Lung (tissue), 12 donors: Measurements from ENCODE around the gene CPT1C. TPM values are rescaled to one million over a fixed set of nuclear protein-coding genes. Genes with fewer than 3 reads are reported as not detected.

ENCODE experiments used
- ATAC-seq: fragments of 200-7000 bp; cut with Tn5 transposase; one replicate; pipeline ENCODE4 v1.9.1; 2020; ENCODE audit warnings: moderate number of reproducible peaks; ENCODE audit not compliant: insufficient read depth, low FRiP score
- DNase-seq, 3 donors: peaks; one replicate each; pipeline ENCODE4 v3.0.0-alpha.2; 2013 to 2017
- H3K27ac ChIP-seq, 2 donors: one replicate each; pipeline ENCODE4 v1.5.1; 2013; ENCODE audit warnings: mild to moderate bottlenecking in 2 of 2, moderate library complexity in 2 of 2, control low read depth in 1 of 2, inconsistent platforms in 1 of 2, low read depth in 1 of 2, low read length in 1 of 2
- H3K27me3 ChIP-seq, 3 donors: one replicate each; pipeline ENCODE4 v1.5.1; 2013; ENCODE audit warnings: low read length in 2 of 3; ENCODE audit not compliant: control insufficient read depth in 3 of 3, insufficient read depth in 3 of 3
- H3K36me3 ChIP-seq, 4 donors: one replicate each; pipeline ENCODE4 v1.5.1; 2013; ENCODE audit warnings: low read length in 4 of 4, mild to moderate bottlenecking in 1 of 4, moderate library complexity in 1 of 4; ENCODE audit not compliant: control insufficient read depth in 4 of 4, insufficient read depth in 4 of 4
- H3K4me1 ChIP-seq, 5 donors: one replicate each; pipeline ENCODE4 v1.5.1; 2013; ENCODE audit warnings: low read length in 5 of 5, mild to moderate bottlenecking in 2 of 5, moderate library complexity in 1 of 5; ENCODE audit not compliant: control insufficient read depth in 5 of 5, insufficient read depth in 5 of 5
- H3K4me3 ChIP-seq: one replicate; pipeline ENCODE4 v1.5.1; 2013; ENCODE audit warnings: mild to moderate bottlenecking, control low read depth, moderate library complexity
- H3K9ac ChIP-seq, 2 donors: one replicate each; pipeline ENCODE4 v1.5.1; 2013; ENCODE audit warnings: low read length in 2 of 2, control low read depth in 1 of 2; ENCODE audit not compliant: insufficient read depth in 1 of 2
- H3K9me3 ChIP-seq, 4 donors: one replicate each; pipeline ENCODE4 v1.5.1; 2013; ENCODE audit warnings: low read length in 3 of 4, mild to moderate bottlenecking in 1 of 4, moderate library complexity in 1 of 4; ENCODE audit not compliant: control insufficient read depth in 4 of 4, insufficient read depth in 3 of 4
- WGBS, 2 donors: extraction: QIAGEN DNeasy Blood & Tissue Kit; methylation state at CpG; one replicate each; pipeline ENCODE4 v1.1.7; 2013; 5-methylcytosine and 5-hydroxymethylcytosine counted together
- polyA plus RNA-seq, 2 donors: library from polyadenylated mRNA; stranded (reverse); fragments of 200-250 nt; gene quantifications; one replicate each; pipeline ENCODE4 v1.2.1, GENCODE V29; 2013
- total RNA-seq, 2 donors: library from RNA; depleted of rRNA in 1 of 2; stranded (reverse); fragments of >200 nt in 1 of 2; gene quantifications; one replicate each; pipeline ENCODE4 v1.2.1, GENCODE V29; 2014 to 2021
- TF ChIP-seq, protein P1 (sequence below): IDR thresholded peaks from 2 replicates; pipeline ENCODE4 v1.5.1; 2012; ENCODE audit warnings: mild to moderate bottlenecking; ENCODE audit errors: control extremely low read depth, extremely low read depth
- donor health status: control.
- donor health status: control.
- donor health status: Bipolar disorder and iron deficiency.
- donor health status: healthy.
- donor health status: DM: yes; HTN: yes; CAD: no.

Gene CPT1C
- total and polyA plus RNA-seq, 4 donors: 2.7 to 5.9 (median 3.5) TPM

DNA sequence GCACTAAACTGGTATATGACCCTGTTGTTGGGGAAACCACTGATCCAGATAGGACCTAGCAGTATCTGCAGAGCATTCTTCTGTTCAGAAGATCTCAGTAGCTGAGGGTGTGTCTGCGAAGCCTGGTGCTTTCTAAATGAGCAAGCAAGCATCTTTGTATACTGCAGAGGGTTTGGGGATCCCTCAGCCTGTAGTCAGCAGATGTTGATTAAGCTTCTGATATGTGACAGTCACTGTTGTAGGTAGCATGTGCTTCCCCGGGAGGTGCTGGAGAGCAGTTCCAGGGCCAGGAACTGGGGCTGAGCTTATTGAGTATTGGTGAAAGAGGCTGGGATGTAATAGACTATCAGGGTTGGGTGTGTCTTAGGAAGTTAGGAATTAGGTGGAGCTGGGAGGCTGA lies 47.5 kb upstream of the CPT1C start:
- no peak for ATAC-seq
- Histone ChIP-seq H3K27me3 (no peaks in the 10 kb centered on the region), H3K4me1 (peaks cover 5 to 33% (median 11%) of the 10 kb centered on the region in 5 donors), H3K9me3 (no peaks in the 10 kb centered on the region), H3K9ac (peak overlapping the region in 1 of 2 donors; percentile 59), H3K27ac (no peak overlapping the region), H3K4me3 (no peak overlapping the region), H3K36me3 (peaks cover 0 to 23% (median 11%) of the 10 kb centered on the region in 4 donors)
- 79 to 83% methylated on average over 2 of the region's 2 CpGs for WGBS, 2 donors
- DNase-seq: no peak
- TF ChIP-seq, protein P1, sequence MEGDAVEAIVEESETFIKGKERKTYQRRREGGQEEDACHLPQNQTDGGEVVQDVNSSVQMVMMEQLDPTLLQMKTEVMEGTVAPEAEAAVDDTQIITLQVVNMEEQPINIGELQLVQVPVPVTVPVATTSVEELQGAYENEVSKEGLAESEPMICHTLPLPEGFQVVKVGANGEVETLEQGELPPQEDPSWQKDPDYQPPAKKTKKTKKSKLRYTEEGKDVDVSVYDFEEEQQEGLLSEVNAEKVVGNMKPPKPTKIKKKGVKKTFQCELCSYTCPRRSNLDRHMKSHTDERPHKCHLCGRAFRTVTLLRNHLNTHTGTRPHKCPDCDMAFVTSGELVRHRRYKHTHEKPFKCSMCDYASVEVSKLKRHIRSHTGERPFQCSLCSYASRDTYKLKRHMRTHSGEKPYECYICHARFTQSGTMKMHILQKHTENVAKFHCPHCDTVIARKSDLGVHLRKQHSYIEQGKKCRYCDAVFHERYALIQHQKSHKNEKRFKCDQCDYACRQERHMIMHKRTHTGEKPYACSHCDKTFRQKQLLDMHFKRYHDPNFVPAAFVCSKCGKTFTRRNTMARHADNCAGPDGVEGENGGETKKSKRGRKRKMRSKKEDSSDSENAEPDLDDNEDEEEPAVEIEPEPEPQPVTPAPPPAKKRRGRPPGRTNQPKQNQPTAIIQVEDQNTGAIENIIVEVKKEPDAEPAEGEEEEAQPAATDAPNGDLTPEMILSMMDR: no peak

DNA sequence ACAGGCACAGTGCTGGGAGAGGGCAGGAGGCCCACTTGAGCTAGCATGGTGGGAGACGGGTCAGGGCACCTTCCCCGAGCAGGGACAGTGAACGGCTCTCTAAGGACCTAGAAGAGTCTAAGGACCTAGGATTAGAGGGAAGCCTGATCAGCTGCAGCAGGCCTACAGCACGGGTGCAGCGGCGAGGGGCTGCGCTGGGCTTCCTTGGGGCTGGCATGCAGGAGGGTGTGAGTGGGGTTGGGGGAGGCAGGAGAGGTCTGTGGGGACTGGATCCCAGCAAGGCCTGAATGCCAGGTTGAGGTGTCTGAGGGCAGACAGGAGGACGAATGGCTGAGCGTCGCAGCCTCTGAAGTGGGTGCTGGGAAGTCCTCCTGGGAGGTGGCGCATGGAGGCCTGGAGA lies 45.3 kb upstream of the CPT1C start:
- Histone ChIP-seq H3K36me3 (peaks cover 0 to 36% (median 11%) of the 10 kb centered on the region in 4 donors), H3K9ac (no peak overlapping the region), H3K4me1 (peaks cover 5 to 23% (median 7%) of the 10 kb centered on the region in 5 donors), H3K27me3 (no peaks in the 10 kb centered on the region), H3K27ac (no peak overlapping the region), H3K9me3 (no peaks in the 10 kb centered on the region), H3K4me3 (no peak overlapping the region)
- no peak for DNase-seq
- 92 to 95% methylated on average over 11 of the region's 11 CpGs for WGBS, 2 donors
- no peak for ATAC-seq
- TF ChIP-seq, protein P1: no peak

DNA sequence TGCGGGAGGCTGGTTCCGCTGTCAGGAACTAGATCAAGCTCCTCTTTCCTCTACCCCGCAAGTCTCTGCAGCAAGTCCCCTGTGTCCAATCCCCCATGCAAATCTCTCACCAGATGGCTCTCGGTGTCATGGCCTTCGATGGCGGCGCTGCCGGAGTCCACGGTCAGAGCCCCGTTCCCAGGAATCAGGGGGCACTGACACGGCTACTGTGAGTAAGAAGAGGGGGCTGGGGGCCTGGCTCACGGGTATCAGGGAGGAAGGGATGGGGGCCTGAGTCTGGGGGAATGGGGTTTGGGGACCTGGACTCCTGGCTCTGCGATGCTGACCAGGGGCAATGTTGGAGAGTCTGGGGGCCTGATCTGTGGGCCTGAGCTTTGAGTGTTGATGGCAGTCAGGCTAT lies 44.9 kb upstream of the CPT1C start:
- 95% methylated on average over 13 of the region's 13 CpGs for WGBS, 2 donors
- ATAC-seq: no peak
- TF ChIP-seq, protein P1: no peak
- Histone ChIP-seq H3K27ac (no peak overlapping the region), H3K4me3 (no peak overlapping the region), H3K9ac (no peak overlapping the region), H3K9me3 (no peaks in the 10 kb centered on the region), H3K4me1 (peaks cover 1 to 19% (median 7%) of the 10 kb centered on the region in 5 donors), H3K27me3 (no peaks in the 10 kb centered on the region), H3K36me3 (peaks cover under 1 to 39% (median 11%) of the 10 kb centered on the region in 4 donors)
- DNase-seq: no peak

DNA sequence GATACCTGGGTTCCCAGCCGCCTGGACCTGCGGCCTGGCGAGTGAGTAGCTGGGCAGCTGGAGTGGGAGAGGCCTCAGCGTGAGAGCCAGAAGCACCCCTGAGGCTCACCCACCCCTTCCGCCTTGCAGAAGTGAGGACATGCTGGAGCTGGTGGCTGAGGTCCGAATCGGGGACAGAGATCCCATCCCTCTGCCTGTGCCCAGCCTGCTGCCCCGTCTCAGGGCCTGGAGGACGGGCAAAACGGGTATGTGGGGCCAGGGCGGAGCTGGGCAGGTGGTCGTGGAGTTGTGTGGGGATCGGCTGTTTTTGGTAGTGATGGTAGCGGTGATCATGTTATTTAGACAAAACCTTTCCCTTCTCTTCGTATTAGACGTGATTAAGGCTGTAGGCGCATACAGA lies 44.3 kb upstream of the CPT1C start:
- TF ChIP-seq, protein P1: no peak
- ATAC-seq (no peak), DNase-seq (no peak)
- Histone ChIP-seq H3K4me1 (peaks cover 0 to 13% (median 7%) of the 10 kb centered on the region in 5 donors), H3K36me3 (peaks cover 6 to 45% (median 11%) of the 10 kb centered on the region in 4 donors), H3K27ac (no peak overlapping the region), H3K27me3 (no peaks in the 10 kb centered on the region), H3K9me3 (no peaks in the 10 kb centered on the region), H3K9ac (no peak overlapping the region), H3K4me3 (no peak overlapping the region)
- 93% methylated on average over 17 of the region's 17 CpGs for WGBS, 2 donors
